Measurements from ENCODE around the gene SLC35G6. TPM values are rescaled to one million over a fixed set of nuclear protein-coding genes. Genes with fewer than 3 reads are reported as not detected.

Gene SLC35G6
- total RNA-seq, 4 donors from 2014 or later, result not detected

GRCh38 chr17:7508846-7509245 is 27.6 kb downstream of the SLC35G6 start:
- peaks cover 0 to 68% (median 32%) of the 10 kb centered on the region in 4 donors for H3K36me3 ChIP-seq
- no peak for DNase-seq
- 85 to 96% methylated on average over 5 to 9 of the region's 9 CpGs for WGBS, 2 donors (ENCODE audit: low coverage in 1 of 2)
- TF ChIP-seq EP300 (IDR thresholded peaks at IDR 0.05; ENCODE audit: low read depth) (no peak), POLR2AphosphoS5 (IDR thresholded peaks at IDR 0.05) (no peak), POLR2A (IDR thresholded peaks at IDR 0.05) (no peak), CTCF (IDR thresholded peaks at IDR 0.05) (no peak)
- intact Hi-C loops (cut with DNase I; ENCODE audit: low total_unique reads) (no loop called here), in situ Hi-C loops (cut with MboI; ENCODE audit: low pct_ligation_motif_present in 1 of 4, low pct_unique_long_range_greater_than_20kb in 1 of 4, low sequenced_read_pairs in 3 of 4) (no loop called here)
- H3K4me3 ChIP-seq, result no peak overlapping the region
- H3K27me3 ChIP-seq, result no peaks in the 10 kb centered on the region
- H3K4me1 ChIP-seq, result peaks cover 0 to 7% (median 0%) of the 10 kb centered on the region in 4 donors
- H3K9me3 ChIP-seq, result no peaks in the 10 kb centered on the region
- no peak overlapping the region for H3K27ac ChIP-seq

GRCh38 chr17:7509937-7510336 is 28.7 kb downstream of the SLC35G6 start:
- intact Hi-C loops (cut with DNase I; ENCODE audit: low total_unique reads), result no loop called here
- Histone ChIP-seq H3K27me3 (no peaks in the 10 kb centered on the region), H3K4me3 (no peak overlapping the region), H3K36me3 (peaks cover 0 to 66% (median 30%) of the 10 kb centered on the region in 4 donors), H3K27ac (no peak overlapping the region), H3K4me1 (peaks cover 0 to 8% (median under 1%) of the 10 kb centered on the region in 4 donors), H3K9me3 (no peaks in the 10 kb centered on the region)
- TF ChIP-seq EP300 (IDR thresholded peaks at IDR 0.05; ENCODE audit: low read depth) (no peak), POLR2AphosphoS5 (IDR thresholded peaks at IDR 0.05) (no peak), CTCF (IDR thresholded peaks at IDR 0.05) (no peak), POLR2A (IDR thresholded peaks at IDR 0.05) (no peak)
- DNase-seq, result no peak
- in situ Hi-C loops (cut with MboI; ENCODE audit: low pct_ligation_motif_present in 1 of 4, low pct_unique_long_range_greater_than_20kb in 1 of 4, low sequenced_read_pairs in 3 of 4), result no loop called here
- 75 to 85% methylated on average over 2 to 5 of the region's 5 CpGs for WGBS, 2 donors (ENCODE audit: low coverage in 1 of 2)

GRCh38 chr17:7511108-7511507 is 29.9 kb downstream of the SLC35G6 start:
- in situ Hi-C loops (cut with MboI; ENCODE audit: low pct_ligation_motif_present in 1 of 4, low pct_unique_long_range_greater_than_20kb in 1 of 4, low sequenced_read_pairs in 3 of 4) (no loop called here), intact Hi-C loops (cut with DNase I; ENCODE audit: low total_unique reads) (no loop called here)
- H3K36me3 ChIP-seq, result peaks cover 0 to 56% (median 25%) of the 10 kb centered on the region in 4 donors
- 57 to 85% methylated on average over 4 to 10 of the region's 10 CpGs for WGBS, 2 donors (ENCODE audit: low coverage in 1 of 2)
- no peak for DNase-seq
- no peaks in the 10 kb centered on the region for H3K9me3 ChIP-seq
- H3K4me1 ChIP-seq, result peaks cover 0 to 13% (median 9%) of the 10 kb centered on the region in 4 donors
- H3K27ac ChIP-seq, result no peak overlapping the region
- no peaks in the 10 kb centered on the region for H3K27me3 ChIP-seq
- no peak overlapping the region for H3K4me3 ChIP-seq
- TF ChIP-seq POLR2AphosphoS5 (IDR thresholded peaks at IDR 0.05) (no peak), POLR2A (IDR thresholded peaks at IDR 0.05) (no peak), EP300 (IDR thresholded peaks at IDR 0.05; ENCODE audit: low read depth) (no peak), CTCF (IDR thresholded peaks at IDR 0.05) (no peak)

GRCh38 chr17:7512105-7512504 is 30.9 kb downstream of the SLC35G6 start:
- TF ChIP-seq POLR2A (IDR thresholded peaks at IDR 0.05) (no peak), EP300 (IDR thresholded peaks at IDR 0.05; ENCODE audit: low read depth) (no peak), POLR2AphosphoS5 (IDR thresholded peaks at IDR 0.05) (no peak), CTCF (IDR thresholded peaks at IDR 0.05) (no peak)
- in situ Hi-C loops (cut with MboI; ENCODE audit: low pct_ligation_motif_present in 1 of 4, low pct_unique_long_range_greater_than_20kb in 1 of 4, low sequenced_read_pairs in 3 of 4) (no loop called here), intact Hi-C loops (cut with DNase I; ENCODE audit: low total_unique reads) (no loop called here)
- H3K4me3 ChIP-seq, result no peak overlapping the region
- H3K9me3 ChIP-seq, result no peaks in the 10 kb centered on the region
- no peaks in the 10 kb centered on the region for H3K27me3 ChIP-seq
- H3K36me3 ChIP-seq, result peaks cover 0 to 52% (median 23%) of the 10 kb centered on the region in 4 donors
- no peak overlapping the region for H3K27ac ChIP-seq
- no peak for DNase-seq
- 94% methylated on average over 15 of the region's 15 CpGs; no CpG with 5 or more reads in 1 of the 2 donors for WGBS, 2 donors (ENCODE audit: low coverage in 1 of 2)
- H3K4me1 ChIP-seq, result peaks cover 0 to 17% (median 10%) of the 10 kb centered on the region in 4 donors
